Lower leg skin (tissue), 3 donors: ENCODE results near the gene UNC5C.

Experiments used
- CTCF ChIP-seq, 3 donors: fragments of 450-650 bp; IDR thresholded peaks; one replicate each; pipeline ENCODE4 v1.5.1; 2016; ENCODE audit warnings: antibody characterized with exemption in 3 of 3, mild to moderate bottlenecking in 3 of 3, moderate library complexity in 2 of 3
- POLR2A ChIP-seq, 2 donors: fragments of 450-650 bp; IDR thresholded peaks; one replicate each; pipeline ENCODE4 v1.6.1; 2016 to 2017; ENCODE audit warnings: antibody characterized with exemption in 2 of 2, mild to moderate bottlenecking in 1 of 2, moderate library complexity in 1 of 2

GRCh38 chr4:95193391-95194224 is 355.2 kb downstream of the UNC5C start:
- TF ChIP-seq CTCF (IDR thresholded peaks at IDR 0.05) (no peak), POLR2A (IDR thresholded peaks at IDR 0.05) (no peak)
